ENCODE measurements around the gene ARHGAP11A.
"Not testable (repeated sequence)": the region's sequence is repeated elsewhere in the genome, so short reads cannot be mapped to it uniquely, and the experiment has no call there.

DNA sequence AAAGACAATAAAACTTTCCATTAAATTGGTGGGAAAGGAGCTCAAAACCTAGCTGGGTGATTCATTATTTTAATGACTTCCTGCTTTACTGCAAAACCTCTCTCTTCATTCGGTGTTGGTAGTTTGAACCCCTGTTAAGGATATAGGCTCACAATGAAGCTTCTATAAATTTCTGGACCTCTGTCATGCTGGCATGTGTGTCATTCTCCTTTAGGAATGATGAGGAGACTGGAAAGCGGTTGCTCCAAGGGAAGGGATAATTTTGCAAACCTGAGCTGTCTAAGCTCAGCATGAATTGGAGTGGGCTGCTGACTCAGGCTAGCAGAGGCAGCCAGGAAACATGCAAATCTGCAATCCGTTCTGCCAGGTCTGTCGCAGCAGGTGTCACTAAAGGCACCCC lies 36.8 kb upstream of the ARHGAP11A start:
- TF ChIP-seq SMC3 (conservative IDR thresholded peaks at IDR 0.05; ENCODE audit: poor library complexity); CTCF (IDR thresholded peaks at IDR 0.05; ENCODE audit: poor library complexity, severe bottlenecking); POLR2AphosphoS5 (IDR thresholded peaks at IDR 0.05): not testable (repeated sequence)
